Parathyroid adenoma (tissue), 2 donors: Measurements from ENCODE around the gene ASTN1.

Experiments used
- H2AFZ ChIP-seq: fragments of 300-600 bp; sonication (generic); one replicate; pipeline ENCODE4 v1.7.0; 2017; ENCODE audit warnings: antibody characterized with exemption, mild to moderate bottlenecking
- H3K27ac ChIP-seq: fragments of 300-600 bp; sonication (generic); one replicate; pipeline ENCODE4 v1.7.0; 2017
- H3K27me3 ChIP-seq: fragments of 300-600 bp; sonication (generic); one replicate; pipeline ENCODE4 v1.7.0; 2017; ENCODE audit warnings: low read length; ENCODE audit not compliant: control insufficient read depth, insufficient read depth
- H3K36me3 ChIP-seq: fragments of 300-600 bp; sonication (generic); one replicate; pipeline ENCODE4 v1.7.0; 2017; ENCODE audit warnings: low read length; ENCODE audit not compliant: control insufficient read depth, insufficient read depth
- H3K4me1 ChIP-seq: fragments of 300-600 bp; sonication (generic); one replicate; pipeline ENCODE4 v1.7.0; 2017; ENCODE audit warnings: control low read depth
- H3K4me2 ChIP-seq: fragments of 300-600 bp; sonication (generic); one replicate; pipeline ENCODE4 v1.7.0; 2017; ENCODE audit warnings: low read length
- H3K4me3 ChIP-seq: fragments of 300-600 bp; sonication (generic); one replicate; pipeline ENCODE4 v1.7.0; 2017; ENCODE audit warnings: low read depth, low read length
- H3K79me2 ChIP-seq: fragments of 300-600 bp; sonication (generic); one replicate; pipeline ENCODE4 v1.7.0; 2017; ENCODE audit warnings: control low read depth
- H3K9ac ChIP-seq: fragments of 300-600 bp; sonication (generic); one replicate; pipeline ENCODE4 v1.7.0; 2017; ENCODE audit warnings: mild to moderate bottlenecking
- H3K9me3 ChIP-seq: fragments of 300-600 bp; sonication (generic); one replicate; pipeline ENCODE4 v1.7.0; 2017; ENCODE audit warnings: low read length; ENCODE audit not compliant: control insufficient read depth
- CTCF ChIP-seq: fragments of 300-600 bp; sonication (generic); IDR thresholded peaks from one replicate; pipeline ENCODE4 v1.7.0; 2017; ENCODE audit warnings: antibody characterized with exemption, mild to moderate bottlenecking
- donor health status: primary hyperparathyroidism.

ASTN1 gene

DNA sequence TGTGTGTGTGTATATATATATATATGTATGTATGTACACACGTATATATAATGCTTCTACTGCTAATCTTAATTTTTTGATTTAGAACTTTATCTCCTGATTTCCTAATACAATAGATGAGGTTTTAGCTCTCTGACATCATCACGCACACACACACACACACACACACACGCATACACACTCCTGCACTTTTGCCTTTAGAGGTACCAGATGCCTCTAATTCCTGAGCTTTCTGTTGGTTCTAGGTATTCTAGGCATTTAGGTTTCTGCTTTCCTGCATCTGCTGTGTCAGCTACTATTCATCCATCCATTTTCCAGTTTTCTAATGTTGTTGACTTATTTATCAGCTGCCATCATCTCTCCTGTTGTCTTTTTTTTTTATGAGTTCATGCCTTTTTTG is 348.3 kb downstream of the ASTN1 start:
- Histone ChIP-seq H2AFZ (no peak overlapping the region), H3K4me3 (no peak overlapping the region), H3K36me3 (no peaks in the 10 kb centered on the region), H3K9me3 (no peaks in the 10 kb centered on the region), H3K9ac (no peak overlapping the region), H3K27ac (no peak overlapping the region), H3K4me1 (no peaks in the 10 kb centered on the region), H3K4me2 (no peak overlapping the region), H3K79me2 (no peaks in the 10 kb centered on the region), H3K27me3 (peaks cover 3% of the 10 kb centered on the region)
- no peak for TF ChIP-seq CTCF

GRCh38 chr1:176815621-176816020 is 348.9 kb downstream of the ASTN1 start:
- Histone ChIP-seq H3K79me2 (no peaks in the 10 kb centered on the region), H3K4me3 (no peak overlapping the region), H3K36me3 (no peaks in the 10 kb centered on the region), H3K27me3 (peaks cover under 1% of the 10 kb centered on the region), H3K27ac (no peak overlapping the region), H3K4me2 (no peak overlapping the region), H3K9ac (no peak overlapping the region), H2AFZ (no peak overlapping the region), H3K4me1 (no peaks in the 10 kb centered on the region), H3K9me3 (no peaks in the 10 kb centered on the region)
- no peak for TF ChIP-seq CTCF

- Histone ChIP-seq H3K9ac (no peak overlapping the region), H3K4me2 (no peak overlapping the region), H3K4me1 (no peaks in the 10 kb centered on the region), H3K9me3 (no peaks in the 10 kb centered on the region), H3K27me3 (no peaks in the 10 kb centered on the region), H2AFZ (no peak overlapping the region), H3K27ac (no peak overlapping the region), H3K79me2 (no peaks in the 10 kb centered on the region), H3K4me3 (no peak overlapping the region), H3K36me3 (no peaks in the 10 kb centered on the region)
- no peak for TF ChIP-seq CTCF
Measured at GRCh38 chr1:176811511-176812288, 352.8 kb downstream of the ASTN1 start.

- H3K4me1 ChIP-seq, result no peaks in the 10 kb centered on the region
- no peak for TF ChIP-seq CTCF
- H3K4me2 ChIP-seq, result no peak overlapping the region
Measured at GRCh38 chr1:176809292-176809691, 355.2 kb downstream of the ASTN1 start.

More at GRCh38 chr1:176809292-176809691, 355.2 kb downstream of the ASTN1 start:
- Histone ChIP-seq H3K9me3 (no peaks in the 10 kb centered on the region), H2AFZ (no peak overlapping the region), H3K9ac (no peak overlapping the region), H3K79me2 (no peaks in the 10 kb centered on the region), H3K4me3 (no peak overlapping the region), H3K27ac (no peak overlapping the region), H3K36me3 (no peaks in the 10 kb centered on the region), H3K27me3 (no peaks in the 10 kb centered on the region)
